ENCODE measurements around the gene NPLOC4. TPM values are rescaled to one million over a fixed set of nuclear protein-coding genes. Genes with fewer than 3 reads are reported as not detected.
A peak's percentile ranks its signal among the peaks of the same experiment; 100 is the strongest.

NPLOC4 gene
- total RNA-seq, 1 donor from 2014 or later = 87.5 TPM

GRCh38 chr17:81609541-81610311 lies 27.2 kb downstream of the NPLOC4 start:
- TF ChIP-seq CTCF (IDR thresholded peaks at IDR 0.05; ENCODE audit: borderline replicate concordance) = no peak
- H3K4me3 ChIP-seq = no peak overlapping the region
- peaks cover 47% of the 10 kb centered on the region for H3K4me1 ChIP-seq
- no peaks in the 10 kb centered on the region for H3K27me3 ChIP-seq (ENCODE audit: low read depth)
- H3K9me3 ChIP-seq (replicated peaks) = no peaks in the 10 kb centered on the region
- H3K27ac ChIP-seq (replicated peaks) = peak overlapping the region; percentile 58
- intact Hi-C loops (cut with micrococcal nuclease) = no loop called here
- H3K36me3 ChIP-seq = peaks cover 71% of the 10 kb centered on the region
- DNase-seq = no peak

- no peak for DNase-seq
- Histone ChIP-seq H3K4me3 (no peak overlapping the region), H3K9me3 (replicated peaks) (no peaks in the 10 kb centered on the region), H3K36me3 (peaks cover 82% of the 10 kb centered on the region), H3K4me1 (peaks cover 36% of the 10 kb centered on the region), H3K27me3 (ENCODE audit: low read depth) (no peaks in the 10 kb centered on the region), H3K27ac (replicated peaks) (peak overlapping the region; percentile 58)
- intact Hi-C loops (cut with micrococcal nuclease) = no loop called here
- TF ChIP-seq CTCF (IDR thresholded peaks at IDR 0.05; ENCODE audit: borderline replicate concordance) = no peak
These were observed 28.3 kb downstream of the NPLOC4 start for GRCh38 chr17:81608605-81609004.

GRCh38 chr17:81608082-81608481 lies 28.8 kb downstream of the NPLOC4 start:
- intact Hi-C loops (cut with micrococcal nuclease) = no loop called here
- no peak for DNase-seq
- Histone ChIP-seq H3K27me3 (ENCODE audit: low read depth) (no peaks in the 10 kb centered on the region), H3K36me3 (peaks cover 87% of the 10 kb centered on the region), H3K4me3 (no peak overlapping the region), H3K9me3 (replicated peaks) (no peaks in the 10 kb centered on the region), H3K4me1 (peaks cover 31% of the 10 kb centered on the region), H3K27ac (replicated peaks) (no peak overlapping the region)
- TF ChIP-seq CTCF (IDR thresholded peaks at IDR 0.05; ENCODE audit: borderline replicate concordance) = no peak

GRCh38 chr17:81607431-81607830 lies 29.5 kb downstream of the NPLOC4 start:
- TF ChIP-seq CTCF (IDR thresholded peaks at IDR 0.05; ENCODE audit: borderline replicate concordance) = no peak
- Histone ChIP-seq H3K27ac (replicated peaks) (no peak overlapping the region), H3K4me1 (peaks cover 25% of the 10 kb centered on the region), H3K36me3 (peaks cover 84% of the 10 kb centered on the region), H3K27me3 (ENCODE audit: low read depth) (no peaks in the 10 kb centered on the region), H3K9me3 (replicated peaks) (no peaks in the 10 kb centered on the region), H3K4me3 (no peak overlapping the region)
- intact Hi-C loops (cut with micrococcal nuclease) = no loop called here
- DNase-seq = no peak

GRCh38 chr17:81603846-81604610 lies 32.9 kb downstream of the NPLOC4 start:
- no peak for DNase-seq
- intact Hi-C loops (cut with micrococcal nuclease) = loop anchor here (5.0 kb wide), 1 partner anchor 352 kb away; no protein-coding TSS in a partner anchor
- H3K27ac ChIP-seq (replicated peaks) = no peak overlapping the region
- peaks cover 22% of the 10 kb centered on the region for H3K4me1 ChIP-seq
- H3K27me3 ChIP-seq (ENCODE audit: low read depth) = no peaks in the 10 kb centered on the region
- H3K36me3 ChIP-seq = peaks cover 88% of the 10 kb centered on the region
- H3K9me3 ChIP-seq (replicated peaks) = no peaks in the 10 kb centered on the region
- TF ChIP-seq CTCF (IDR thresholded peaks at IDR 0.05; ENCODE audit: borderline replicate concordance) = no peak
- no peak overlapping the region for H3K4me3 ChIP-seq
